Stimulated activated CD4-positive, alpha-beta T cell treated with anti-CD3 and anti-CD28 coated beads, Interleukin-12 subunit alpha, Interleukin-12 subunit beta, amount 100 ng/mL, for 4 hours (primary cell): ENCODE data around the gene ADH6.
"Not testable (repeated sequence)": the region's sequence is repeated elsewhere in the genome, so short reads cannot be mapped to it uniquely, and the experiment has no call there.

Source experiments
- DNase-seq: peaks from one replicate; pipeline ENCODE4 v3.0.0-alpha.2; 2020

ADH6 gene

GRCh38 chr4:99189900-99190299 is 29.1 kb downstream of the ADH6 start:
- DNase-seq, result not testable (repeated sequence)

DNA sequence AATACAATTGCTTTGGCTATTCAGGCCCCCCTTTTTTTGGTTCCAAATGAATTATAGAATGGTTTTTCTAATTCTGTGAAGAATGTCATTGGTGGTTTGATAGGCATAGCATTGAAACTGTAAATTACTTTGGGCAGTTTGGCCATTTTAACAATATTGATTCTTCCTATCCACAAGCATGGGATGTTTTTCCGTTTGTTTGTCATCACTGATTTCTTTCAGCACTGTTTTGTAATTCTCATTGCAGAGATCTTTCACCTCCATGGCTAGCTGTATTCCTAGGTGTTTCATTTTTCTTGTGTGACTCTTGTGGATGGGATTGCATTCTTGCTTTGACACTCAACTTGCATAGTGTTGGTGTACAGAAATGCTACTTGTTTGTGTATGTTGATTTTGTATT is 33.0 kb downstream of the ADH6 start:
- no peak for DNase-seq

GRCh38 chr4:99185581-99185980 is 33.5 kb downstream of the ADH6 start:
- no peak for DNase-seq

GRCh38 chr4:99180382-99181070 is 38.5 kb downstream of the ADH6 start:
- no peak for DNase-seq

DNA sequence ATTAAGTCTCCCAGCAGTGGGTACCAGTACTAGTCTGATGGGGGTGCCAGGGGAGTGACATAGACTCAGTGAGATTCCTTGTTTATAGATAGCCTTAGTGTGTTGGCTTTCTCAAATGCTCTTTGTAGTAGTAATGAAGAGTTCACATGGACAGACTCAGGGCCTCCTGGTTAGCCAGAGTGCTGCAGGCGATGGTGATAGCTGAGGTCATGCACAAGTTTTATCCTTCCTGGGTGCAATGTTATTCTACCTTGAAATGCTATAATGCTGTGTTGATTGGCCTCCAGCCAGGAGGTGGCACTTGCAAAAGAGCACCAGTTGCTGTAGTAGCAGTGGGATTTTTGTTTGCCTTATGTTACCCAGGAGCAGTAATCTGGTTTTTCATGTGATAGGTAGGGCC is 39.4 kb downstream of the ADH6 start:
- no peak for DNase-seq

GRCh38 chr4:99179178-99179577 is 39.9 kb downstream of the ADH6 start:
- no peak for DNase-seq

GRCh38 chr4:99166544-99166943 is 52.5 kb downstream of the ADH6 start:
- DNase-seq, result no peak

DNA sequence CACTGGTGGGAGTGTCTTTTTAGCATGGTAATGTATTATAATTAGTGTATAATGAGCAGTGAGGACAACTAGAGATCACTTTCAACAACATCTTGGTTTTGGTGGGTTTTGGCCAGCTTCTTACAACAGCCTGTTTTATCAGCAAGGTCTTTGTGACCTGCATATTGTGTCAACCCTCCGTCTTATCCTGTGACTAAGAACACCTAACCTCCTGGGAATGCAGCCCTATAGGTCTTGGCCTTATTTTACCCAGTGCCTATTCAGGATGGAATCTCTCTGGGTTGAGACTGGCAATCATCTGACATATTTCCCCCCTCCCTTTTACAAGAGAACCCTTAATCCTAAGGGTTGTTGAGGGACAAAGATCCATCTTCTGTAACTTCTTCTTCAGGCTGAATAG is 53.1 kb downstream of the ADH6 start:
- DNase-seq, result no peak

GRCh38 chr4:99161373-99162099 is 57.5 kb downstream of the ADH6 start:
- DNase-seq, result no peak

GRCh38 chr4:99159699-99160098 is 59.3 kb downstream of the ADH6 start:
- no peak for DNase-seq

- no peak for DNase-seq
Measured at GRCh38 chr4:99157478-99157935, 61.5 kb downstream of the ADH6 start.

- no peak for DNase-seq
Measured at GRCh38 chr4:99156992-99157391, 62.1 kb downstream of the ADH6 start.

- no peak for DNase-seq
Measured at GRCh38 chr4:99154658-99155342, 64.2 kb downstream of the ADH6 start.
